Raji (cell line): Measurements from ENCODE around the gene PPP2R5A.

Experiments used
- POLR2A ChIP-seq: IDR thresholded peaks from 2 replicates; pipeline ENCODE4 v1.6.1; 2011; ENCODE audit warnings: low read depth, low read length, control low read depth; ENCODE audit not compliant: insufficient read depth

PPP2R5A gene

DNA sequence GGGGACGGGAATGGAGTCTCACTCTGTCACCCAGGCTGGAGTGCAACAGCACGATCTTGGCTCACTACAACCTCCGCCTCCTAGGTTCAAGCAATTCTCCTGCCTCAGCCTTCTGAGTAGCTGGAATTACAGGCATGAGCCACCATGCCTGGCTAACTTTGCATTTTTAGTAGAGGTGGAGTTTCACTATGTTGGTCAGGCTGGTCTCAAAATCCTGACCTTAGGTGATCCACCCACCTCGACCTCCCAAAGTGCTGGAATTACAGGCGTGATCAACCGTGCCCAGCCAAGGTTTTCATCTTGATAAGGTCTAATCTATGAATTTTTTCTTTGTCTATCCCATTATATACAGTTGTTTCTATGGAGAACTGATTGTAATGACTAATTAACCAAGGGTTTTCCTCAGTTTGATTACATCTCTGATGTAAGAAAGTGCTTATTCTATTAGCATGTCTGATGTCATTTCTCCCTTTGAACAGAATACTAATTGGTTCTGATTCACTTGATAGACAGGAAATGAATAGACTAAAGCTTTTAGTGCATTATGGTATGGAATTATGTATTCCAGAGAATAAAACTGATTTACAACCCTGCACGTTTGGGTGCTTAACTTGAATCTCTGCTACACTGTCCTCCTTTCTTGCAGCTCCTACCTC is 117.6 kb downstream of the PPP2R5A start:
- no peak for TF ChIP-seq POLR2A

DNA sequence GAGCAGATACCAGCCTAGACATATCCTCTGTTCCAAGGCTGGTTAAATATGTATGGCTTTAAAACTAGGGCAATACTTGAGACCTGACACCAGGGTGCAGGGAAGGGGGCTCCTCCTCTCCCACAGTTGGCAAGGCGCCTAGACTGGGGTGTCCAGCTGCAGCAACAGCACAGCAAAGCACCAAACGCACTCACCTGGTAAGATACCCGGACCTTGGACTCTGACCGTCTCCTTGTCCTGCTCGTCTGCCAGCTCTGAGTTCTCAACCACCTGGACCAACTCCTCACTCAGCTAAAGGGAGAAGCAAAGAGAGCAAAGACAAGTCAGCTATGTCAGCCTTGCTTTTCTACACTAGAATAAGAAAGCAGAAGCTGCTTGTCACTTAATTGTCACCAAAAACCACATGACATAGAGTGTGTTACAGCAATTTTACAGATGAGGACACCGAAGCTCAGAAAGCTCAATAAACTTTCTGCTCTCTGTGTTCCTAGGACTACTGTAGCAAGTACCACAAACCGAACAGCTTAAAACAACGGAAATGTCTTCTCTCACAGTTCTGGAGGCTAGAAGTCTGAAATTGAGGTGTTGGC is 125.1 kb downstream of the PPP2R5A start:
- no peak for TF ChIP-seq POLR2A
